Loucy (cell line): ENCODE results near the gene GRIA2.

Source experiments
- H2AFZ ChIP-seq: fragments of 200-600 bp; sonication (generic); 2 replicates; pipeline ENCODE4 v1.6.0; 2016; ENCODE audit warnings: antibody characterized with exemption, mild to moderate bottlenecking, low read length, moderate library complexity
- H3F3A ChIP-seq: fragments of 200-600 bp; 2 replicates; pipeline ENCODE4 v1.6.0; 2016; ENCODE audit warnings: antibody characterized with exemption, low read depth, mild to moderate bottlenecking
- H3K27me3 ChIP-seq: fragments of 200-600 bp; sonication (generic); 2 replicates; pipeline ENCODE4 v1.6.1; 2014; ENCODE audit warnings: low read length, mild to moderate bottlenecking; ENCODE audit not compliant: insufficient read depth, poor library complexity, severe bottlenecking
- H3K36me3 ChIP-seq: fragments of 200-600 bp; sonication (generic); 2 replicates; pipeline ENCODE4 v1.6.1; 2016; ENCODE audit warnings: low read length; ENCODE audit not compliant: insufficient read depth
- H3K4me1 ChIP-seq: fragments of 200-600 bp; sonication (generic); 2 replicates; pipeline ENCODE4 v1.5.1; 2014; ENCODE audit warnings: low read length, mild to moderate bottlenecking; ENCODE audit not compliant: insufficient read depth, poor library complexity, severe bottlenecking
- H3K4me2 ChIP-seq: fragments of 200-600 bp; sonication (generic); 2 replicates; pipeline ENCODE4 v1.6.0; 2014; ENCODE audit warnings: antibody characterized with exemption, low read length, low read depth, mild to moderate bottlenecking; ENCODE audit not compliant: poor library complexity, severe bottlenecking
- H3K4me3 ChIP-seq: fragments of 200-600 bp; sonication (generic); 2 replicates; pipeline ENCODE4 v1.5.1; 2014; ENCODE audit warnings: low read length, mild to moderate bottlenecking, mixed read lengths; ENCODE audit not compliant: poor library complexity, severe bottlenecking
- H3K79me2 ChIP-seq: fragments of 200-600 bp; sonication (generic); 2 replicates; pipeline ENCODE4 v1.6.1; 2014; ENCODE audit warnings: low read length; ENCODE audit not compliant: insufficient read depth
- H3K9ac ChIP-seq: fragments of 200-600 bp; sonication (generic); 2 replicates; pipeline ENCODE4 v1.6.0; 2014; ENCODE audit warnings: mild to moderate bottlenecking, low read depth, low read length, moderate library complexity; ENCODE audit not compliant: poor library complexity, severe bottlenecking
- H3K9me2 ChIP-seq: fragments of 200-600 bp; sonication (generic); replicated peaks from 2 replicates; pipeline ENCODE4 v1.6.1; 2016; ENCODE audit warnings: low read depth, low read length, mixed read lengths
- H3K9me3 ChIP-seq: fragments of 200-600 bp; sonication (generic); 2 replicates; pipeline ENCODE4 v1.6.1; 2014; ENCODE audit warnings: mild to moderate bottlenecking, antibody characterized with exemption, low read length, low read depth; ENCODE audit not compliant: insufficient read depth
- H4K20me1 ChIP-seq: fragments of 200-600 bp; sonication (generic); 2 replicates; pipeline ENCODE4 v1.6.0; 2014; ENCODE audit warnings: antibody characterized with exemption, low read length, mild to moderate bottlenecking; ENCODE audit not compliant: insufficient read depth, poor library complexity, severe bottlenecking
- EZH2phosphoT487 ChIP-seq: fragments of 200-600 bp; IDR thresholded peaks from 2 replicates; pipeline ENCODE4 v1.6.1; 2018; ENCODE audit warnings: antibody characterized with exemption, mild to moderate bottlenecking, moderate library complexity, borderline replicate concordance
- TF ChIP-seq, protein P1 (sequence below): fragments of 200-600 bp; sonication (generic); conservative IDR thresholded peaks from 2 replicates; pipeline ENCODE4 v1.5.1; 2014; ENCODE audit warnings: mild to moderate bottlenecking, antibody characterized with exemption, low read length

Gene GRIA2

DNA sequence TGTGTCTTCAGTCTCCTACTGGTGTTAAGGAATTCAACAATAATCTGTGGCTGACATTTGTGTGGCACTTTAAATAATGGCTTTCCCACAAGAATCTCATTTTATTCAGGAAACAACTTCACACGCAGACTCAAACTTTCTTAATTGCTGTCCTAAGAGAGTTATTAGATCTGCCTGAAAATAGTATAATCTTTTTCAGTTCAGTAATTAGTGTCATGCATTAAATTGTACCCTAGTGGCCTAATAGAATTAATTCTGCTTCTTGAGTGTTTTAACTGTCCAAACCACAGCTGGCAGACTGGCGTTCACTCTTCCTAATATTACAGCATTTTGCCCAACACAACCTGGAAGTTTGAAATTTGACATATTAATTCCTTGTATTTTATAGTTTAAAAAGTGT lies 107.1 kb downstream of the GRIA2 start:
- no peaks in the 10 kb centered on the region for H3K9me2 ChIP-seq
- H3K36me3 ChIP-seq, result no peaks in the 10 kb centered on the region
- H3K4me2 ChIP-seq, result no peak overlapping the region
- H3K4me1 ChIP-seq, result no peaks in the 10 kb centered on the region
- no peaks in the 10 kb centered on the region for H4K20me1 ChIP-seq
- H3K9ac ChIP-seq, result no peak overlapping the region
- H3K27me3 ChIP-seq, result no peaks in the 10 kb centered on the region
- no peak for TF ChIP-seq EZH2phosphoT487
- no peaks in the 10 kb centered on the region for H3K9me3 ChIP-seq
- H2AFZ ChIP-seq, result no peak overlapping the region
- H3K79me2 ChIP-seq, result no peaks in the 10 kb centered on the region
- H3F3A ChIP-seq, result no peaks in the 10 kb centered on the region
- no peak overlapping the region for H3K4me3 ChIP-seq

DNA sequence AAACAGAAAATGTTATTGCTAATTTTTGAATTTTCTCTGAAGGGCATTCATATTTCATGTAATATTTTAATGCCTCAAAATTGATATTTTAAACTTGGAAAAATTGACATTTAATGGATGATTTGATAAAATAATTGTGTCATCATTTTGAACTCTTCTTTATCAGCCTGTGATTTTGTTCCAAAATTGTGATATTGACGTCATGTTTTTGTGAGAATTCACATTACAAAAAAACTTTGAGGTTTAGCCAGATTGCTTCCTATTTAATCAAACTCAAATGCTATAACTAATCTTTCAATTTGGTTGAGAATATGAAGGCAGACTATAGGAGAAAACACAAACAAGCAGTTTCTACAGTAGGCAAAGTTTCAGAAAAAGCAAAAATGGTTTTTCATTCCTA lies 137.4 kb downstream of the GRIA2 start:
- Histone ChIP-seq H3K36me3 (no peaks in the 10 kb centered on the region), H3K27me3 (no peaks in the 10 kb centered on the region), H3K9ac (no peak overlapping the region), H3K4me2 (no peak overlapping the region), H4K20me1 (no peaks in the 10 kb centered on the region), H3K9me2 (no peaks in the 10 kb centered on the region), H3K4me3 (no peak overlapping the region), H3F3A (no peaks in the 10 kb centered on the region), H3K4me1 (no peaks in the 10 kb centered on the region), H3K9me3 (no peaks in the 10 kb centered on the region), H2AFZ (no peak overlapping the region), H3K79me2 (no peaks in the 10 kb centered on the region)
- TF ChIP-seq, protein P1, sequence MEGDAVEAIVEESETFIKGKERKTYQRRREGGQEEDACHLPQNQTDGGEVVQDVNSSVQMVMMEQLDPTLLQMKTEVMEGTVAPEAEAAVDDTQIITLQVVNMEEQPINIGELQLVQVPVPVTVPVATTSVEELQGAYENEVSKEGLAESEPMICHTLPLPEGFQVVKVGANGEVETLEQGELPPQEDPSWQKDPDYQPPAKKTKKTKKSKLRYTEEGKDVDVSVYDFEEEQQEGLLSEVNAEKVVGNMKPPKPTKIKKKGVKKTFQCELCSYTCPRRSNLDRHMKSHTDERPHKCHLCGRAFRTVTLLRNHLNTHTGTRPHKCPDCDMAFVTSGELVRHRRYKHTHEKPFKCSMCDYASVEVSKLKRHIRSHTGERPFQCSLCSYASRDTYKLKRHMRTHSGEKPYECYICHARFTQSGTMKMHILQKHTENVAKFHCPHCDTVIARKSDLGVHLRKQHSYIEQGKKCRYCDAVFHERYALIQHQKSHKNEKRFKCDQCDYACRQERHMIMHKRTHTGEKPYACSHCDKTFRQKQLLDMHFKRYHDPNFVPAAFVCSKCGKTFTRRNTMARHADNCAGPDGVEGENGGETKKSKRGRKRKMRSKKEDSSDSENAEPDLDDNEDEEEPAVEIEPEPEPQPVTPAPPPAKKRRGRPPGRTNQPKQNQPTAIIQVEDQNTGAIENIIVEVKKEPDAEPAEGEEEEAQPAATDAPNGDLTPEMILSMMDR, result no peak
- TF ChIP-seq EZH2phosphoT487, result no peak

DNA sequence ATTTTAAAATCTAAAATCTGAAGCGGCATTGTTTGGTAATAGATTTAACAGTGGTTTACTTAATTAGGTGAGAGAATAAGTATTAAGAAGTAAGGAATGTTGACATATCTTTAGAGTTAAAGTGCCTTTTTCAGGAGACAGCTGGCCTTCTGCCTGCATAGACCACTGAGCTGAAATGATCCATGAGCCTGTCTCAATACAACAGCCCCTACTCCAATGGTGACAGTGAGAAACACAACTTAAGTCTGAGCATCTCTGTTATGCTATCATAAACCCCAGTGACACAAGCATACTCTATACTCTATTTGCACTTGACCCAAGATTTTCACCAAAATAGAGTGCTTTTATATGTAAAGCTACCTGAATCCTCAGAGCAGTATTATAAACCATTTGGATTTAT lies 137.9 kb downstream of the GRIA2 start:
- Histone ChIP-seq H3K4me3 (no peak overlapping the region), H3K4me1 (no peaks in the 10 kb centered on the region), H4K20me1 (no peaks in the 10 kb centered on the region), H3K27me3 (no peaks in the 10 kb centered on the region), H3K79me2 (no peaks in the 10 kb centered on the region), H2AFZ (no peak overlapping the region), H3K4me2 (no peak overlapping the region), H3K9me2 (no peaks in the 10 kb centered on the region), H3K9me3 (no peaks in the 10 kb centered on the region), H3K36me3 (no peaks in the 10 kb centered on the region), H3F3A (no peaks in the 10 kb centered on the region), H3K9ac (no peak overlapping the region)
- TF ChIP-seq, protein P1, result no peak
- TF ChIP-seq EZH2phosphoT487, result no peak

DNA sequence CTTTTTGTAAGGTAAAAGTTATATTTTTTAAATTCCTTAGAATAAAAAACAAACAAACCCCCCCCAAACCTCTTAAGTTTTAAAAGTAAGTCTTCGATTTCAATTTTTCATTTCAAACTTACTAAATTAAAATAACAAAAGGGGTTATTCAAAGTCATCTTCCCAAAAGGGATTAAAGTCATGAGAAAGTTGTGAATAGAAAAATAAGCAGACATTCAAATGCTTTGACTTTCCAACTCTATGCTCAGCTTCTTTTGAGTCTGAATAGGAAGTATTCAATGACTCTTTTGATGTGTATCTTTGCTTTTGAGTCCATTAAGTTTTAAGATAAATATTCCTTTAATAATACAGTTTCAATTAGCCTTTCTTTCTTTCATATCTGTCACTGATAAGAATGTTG lies 138.3 kb downstream of the GRIA2 start:
- Histone ChIP-seq H3K79me2 (no peaks in the 10 kb centered on the region), H3K27me3 (no peaks in the 10 kb centered on the region), H3K9ac (no peak overlapping the region), H4K20me1 (no peaks in the 10 kb centered on the region), H3K9me3 (no peaks in the 10 kb centered on the region), H3K36me3 (no peaks in the 10 kb centered on the region), H3K4me3 (no peak overlapping the region), H2AFZ (no peak overlapping the region), H3K4me1 (no peaks in the 10 kb centered on the region), H3K9me2 (no peaks in the 10 kb centered on the region), H3K4me2 (no peak overlapping the region), H3F3A (no peaks in the 10 kb centered on the region)
- TF ChIP-seq EZH2phosphoT487, result no peak
- TF ChIP-seq, protein P1, result no peak
